Right renal cortex interstitium (tissue), 3 donors: ENCODE measurements around the gene HSH2D. TPM values are rescaled to one million over a fixed set of nuclear protein-coding genes. Genes with fewer than 3 reads are reported as not detected.
"Not testable (repeated sequence)": the region's sequence is repeated elsewhere in the genome, so short reads cannot be mapped to it uniquely, and the experiment has no call there.

Experiments
- DNase-seq, 3 donors: peaks; one replicate each; pipeline ENCODE4 v3.0.0-alpha.2; 2013; ENCODE audit warnings: low read depth in 3 of 3, low spot score in 2 of 3
- polyA plus RNA-seq, 3 donors: library from polyadenylated mRNA; unstranded; fragments of 120-200 nt; gene quantifications; one replicate each; pipeline ENCODE4 v1.2.1, GENCODE V29; 2013; ENCODE audit not compliant: insufficient read length in 3 of 3

HSH2D gene, protein sequence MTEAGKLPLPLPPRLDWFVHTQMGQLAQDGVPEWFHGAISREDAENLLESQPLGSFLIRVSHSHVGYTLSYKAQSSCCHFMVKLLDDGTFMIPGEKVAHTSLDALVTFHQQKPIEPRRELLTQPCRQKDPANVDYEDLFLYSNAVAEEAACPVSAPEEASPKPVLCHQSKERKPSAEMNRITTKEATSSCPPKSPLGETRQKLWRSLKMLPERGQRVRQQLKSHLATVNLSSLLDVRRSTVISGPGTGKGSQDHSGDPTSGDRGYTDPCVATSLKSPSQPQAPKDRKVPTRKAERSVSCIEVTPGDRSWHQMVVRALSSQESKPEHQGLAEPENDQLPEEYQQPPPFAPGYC
- under 1 TPM; 0.19 to 0.35 (median 0.28) TPM for polyA plus RNA-seq

DNA sequence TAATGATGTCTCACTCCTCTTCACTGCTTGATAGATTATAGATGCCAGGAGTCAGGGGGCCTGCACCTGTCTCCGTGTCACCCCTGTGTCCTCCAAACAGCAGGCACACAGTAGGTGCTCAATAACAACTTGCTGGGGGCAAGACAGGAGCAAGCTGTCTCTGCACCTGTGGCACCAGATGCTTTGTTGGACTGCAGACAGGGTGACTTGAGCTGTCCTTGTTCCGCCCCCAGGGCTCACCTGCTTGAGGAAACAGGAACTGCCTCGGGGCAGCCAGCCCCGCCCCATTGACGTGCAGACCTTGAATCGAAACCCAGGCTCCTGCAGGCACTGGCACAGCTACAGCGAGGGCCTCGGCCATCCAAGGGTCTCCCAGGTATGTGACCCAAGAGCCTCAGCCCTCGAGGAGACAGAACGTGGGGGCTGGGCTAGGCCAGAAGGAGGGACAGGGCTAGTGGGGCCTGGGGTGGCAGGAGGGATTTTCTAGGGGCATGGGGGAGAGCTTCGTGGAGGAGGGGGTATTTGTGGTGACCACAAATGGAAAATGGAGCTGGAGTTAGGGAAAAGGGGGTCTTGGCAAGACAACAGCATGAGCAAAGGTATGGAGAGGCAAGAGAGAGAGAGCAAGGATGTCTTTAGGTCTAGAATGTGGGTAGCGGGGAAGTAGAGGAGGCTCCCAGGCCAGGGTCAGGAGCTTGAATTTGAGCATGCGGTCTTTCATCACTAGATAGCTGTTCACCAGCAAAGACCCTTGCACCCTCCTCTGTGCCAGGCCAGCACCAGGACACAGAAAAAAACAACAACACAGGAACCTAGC, at the start of gene HSH2D:
Gene HSH2D, plus strand, starts transcription at position 287 of the 817 bp plus-strand sequence. CDS start 5,066 bp downstream, outside the sequence.
- no peak for DNase-seq

- DNase-seq = no peak
Measured at GRCh38 chr19:16094360-16095070, 49.0 kb upstream of the HSH2D start.

GRCh38 chr19:16095071-16095571, 48.4 kb upstream of the HSH2D start:
- DNase-seq = no peak

DNA sequence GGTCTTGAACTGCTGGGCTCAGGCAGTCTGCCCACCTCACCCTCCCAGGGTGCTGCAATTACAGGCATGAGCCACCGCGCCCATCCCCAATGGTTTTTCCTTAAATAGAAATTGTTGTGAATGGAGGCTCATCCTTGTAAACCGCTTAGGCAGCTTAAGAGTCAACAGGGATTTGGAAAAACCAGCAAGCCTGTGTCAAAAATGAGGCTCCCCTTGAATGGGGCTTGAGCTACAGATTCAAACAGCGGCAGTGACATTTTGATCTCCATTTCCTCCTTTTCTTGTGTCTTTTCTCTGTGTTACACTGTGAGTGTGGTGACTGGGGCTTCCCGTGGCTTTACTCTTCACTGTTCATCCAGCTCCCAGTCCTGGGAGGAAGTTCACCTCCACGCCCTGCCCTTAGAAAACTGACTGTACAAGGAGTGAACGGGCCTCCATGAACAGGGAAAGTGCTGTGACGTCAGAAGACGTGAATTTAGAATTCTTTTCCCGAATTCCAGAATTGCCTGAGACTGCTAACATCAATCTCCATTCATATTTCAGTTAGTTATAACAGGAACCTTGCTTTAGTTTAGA, 47.1 kb upstream of the HSH2D start:
- no peak for DNase-seq

DNA sequence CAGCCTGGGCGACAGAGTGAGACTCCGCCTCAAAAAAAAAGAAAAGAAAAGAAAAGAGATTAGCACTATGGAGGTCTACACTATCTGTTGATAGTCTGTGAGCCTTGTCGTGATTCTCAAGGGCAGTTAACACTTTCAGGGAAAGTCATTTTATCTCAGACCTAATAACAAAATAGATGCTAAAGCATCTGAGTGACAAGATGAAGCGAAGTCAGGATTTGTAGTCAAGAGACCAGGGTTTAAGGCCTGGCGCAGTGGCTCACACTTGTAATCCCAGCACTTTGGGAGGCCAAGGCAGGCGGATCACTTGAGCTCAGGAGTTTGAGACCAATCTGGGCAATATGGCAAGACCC, 45.1 kb upstream of the HSH2D start:
- DNase-seq = no peak

DNA sequence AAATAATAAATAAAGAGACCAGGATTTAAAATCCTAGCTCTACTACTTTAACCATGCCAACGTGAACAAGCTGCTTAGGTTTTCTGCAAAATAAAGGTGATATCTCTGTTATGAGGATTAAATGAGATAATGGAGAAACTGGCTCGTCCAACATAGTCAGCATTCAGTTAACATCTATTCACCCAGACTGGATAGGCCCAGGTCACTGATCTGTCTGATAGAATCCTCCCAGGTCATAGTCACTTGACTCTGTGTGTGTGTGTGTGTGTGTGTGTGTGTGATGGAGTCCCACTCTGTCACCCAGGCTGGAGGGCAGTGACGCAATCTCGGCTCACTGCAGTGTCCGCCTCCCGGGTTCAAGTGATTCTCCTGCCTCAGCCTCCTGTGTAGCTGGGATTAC, 44.7 kb upstream of the HSH2D start:
- no peak for DNase-seq

DNA sequence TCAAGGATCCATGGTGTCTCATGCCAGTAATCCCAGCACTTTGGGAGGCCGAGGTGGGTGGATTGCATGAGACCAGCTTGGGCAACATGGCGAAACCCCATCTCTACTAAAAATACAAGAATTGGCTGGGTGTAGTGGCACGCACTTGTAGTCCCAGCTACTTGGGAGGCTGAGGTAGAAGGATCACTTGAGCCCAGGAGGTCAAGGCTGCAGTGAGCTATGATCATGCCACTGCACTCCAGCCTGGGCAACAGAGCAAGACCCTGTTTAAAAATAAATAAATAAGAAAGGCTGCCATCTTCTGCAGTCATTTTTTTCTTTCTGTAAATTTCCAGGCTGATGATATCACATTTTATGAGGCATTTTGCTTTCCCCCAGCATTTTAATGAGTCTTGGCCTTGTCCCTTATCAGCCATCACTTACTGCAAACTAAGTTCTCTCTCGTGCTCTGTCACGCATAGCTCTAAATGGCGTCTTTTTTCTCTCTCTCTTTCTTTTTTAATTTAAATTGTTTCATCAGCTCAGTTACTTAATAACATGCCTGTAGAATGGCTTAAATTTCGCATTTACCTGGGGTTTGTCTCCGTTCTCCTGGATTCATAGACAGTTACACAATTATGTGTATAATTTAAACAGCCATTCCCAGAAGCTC, 44.0 kb upstream of the HSH2D start:
- not testable (repeated sequence) for DNase-seq

DNA sequence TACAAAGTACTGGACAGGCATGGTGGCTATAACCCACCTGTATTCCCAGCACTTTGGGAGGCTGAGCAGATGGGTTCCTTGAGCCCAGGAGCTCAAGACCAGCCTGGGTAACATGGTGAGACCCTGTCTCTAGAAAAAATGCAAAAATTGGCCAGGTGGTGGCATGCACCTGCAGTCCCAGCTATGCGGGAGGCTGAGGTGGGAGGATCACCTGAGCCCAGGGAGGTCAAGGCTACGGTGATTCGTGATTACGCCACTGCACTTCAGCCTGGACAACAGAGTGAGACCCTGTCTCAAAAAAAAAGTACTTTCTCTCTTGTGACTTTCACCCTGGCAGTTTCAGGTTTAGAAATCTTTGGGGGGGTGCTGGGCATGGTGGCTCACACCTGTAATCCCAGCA, 43.0 kb upstream of the HSH2D start:
- no peak for DNase-seq

DNA sequence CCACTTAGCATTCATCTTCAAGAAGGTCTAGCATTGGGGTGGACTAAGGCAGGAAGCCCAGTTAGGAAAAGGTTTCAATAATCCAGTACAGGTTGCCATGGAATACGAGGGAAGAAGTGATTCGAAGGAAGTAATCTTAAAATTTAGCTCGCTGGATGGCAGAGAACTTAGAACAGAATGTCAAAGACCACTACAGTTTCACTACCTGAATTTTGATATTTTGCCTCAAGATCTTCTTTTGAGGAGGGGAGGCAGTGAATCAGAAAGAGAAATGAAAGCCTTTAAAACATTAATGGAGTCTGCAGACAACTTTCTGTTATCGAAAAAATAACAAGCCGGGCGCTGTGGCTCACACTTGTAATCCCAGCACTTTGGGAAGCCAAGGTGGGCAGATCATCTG, 38.8 kb upstream of the HSH2D start:
- no peak for DNase-seq

DNA sequence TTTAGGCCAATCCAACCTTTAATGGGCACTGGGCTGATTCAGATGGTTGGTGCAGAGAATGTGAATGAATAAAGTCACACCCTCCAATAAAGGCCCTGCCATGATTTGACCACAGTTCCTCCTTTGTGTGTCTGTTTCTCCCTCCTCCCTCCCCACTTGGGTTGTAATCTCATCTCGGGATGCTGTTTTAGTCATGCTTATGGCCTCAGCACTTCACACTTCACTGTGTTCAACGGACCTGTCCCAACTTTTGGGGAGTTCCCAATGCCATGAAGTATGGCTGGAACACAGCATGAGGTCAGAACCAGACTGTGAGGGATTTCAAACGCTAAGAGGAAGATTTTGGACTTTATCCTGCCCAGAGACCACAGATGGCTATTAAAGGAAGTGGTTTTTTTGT, 37.4 kb upstream of the HSH2D start:
- DNase-seq = no peak

DNA sequence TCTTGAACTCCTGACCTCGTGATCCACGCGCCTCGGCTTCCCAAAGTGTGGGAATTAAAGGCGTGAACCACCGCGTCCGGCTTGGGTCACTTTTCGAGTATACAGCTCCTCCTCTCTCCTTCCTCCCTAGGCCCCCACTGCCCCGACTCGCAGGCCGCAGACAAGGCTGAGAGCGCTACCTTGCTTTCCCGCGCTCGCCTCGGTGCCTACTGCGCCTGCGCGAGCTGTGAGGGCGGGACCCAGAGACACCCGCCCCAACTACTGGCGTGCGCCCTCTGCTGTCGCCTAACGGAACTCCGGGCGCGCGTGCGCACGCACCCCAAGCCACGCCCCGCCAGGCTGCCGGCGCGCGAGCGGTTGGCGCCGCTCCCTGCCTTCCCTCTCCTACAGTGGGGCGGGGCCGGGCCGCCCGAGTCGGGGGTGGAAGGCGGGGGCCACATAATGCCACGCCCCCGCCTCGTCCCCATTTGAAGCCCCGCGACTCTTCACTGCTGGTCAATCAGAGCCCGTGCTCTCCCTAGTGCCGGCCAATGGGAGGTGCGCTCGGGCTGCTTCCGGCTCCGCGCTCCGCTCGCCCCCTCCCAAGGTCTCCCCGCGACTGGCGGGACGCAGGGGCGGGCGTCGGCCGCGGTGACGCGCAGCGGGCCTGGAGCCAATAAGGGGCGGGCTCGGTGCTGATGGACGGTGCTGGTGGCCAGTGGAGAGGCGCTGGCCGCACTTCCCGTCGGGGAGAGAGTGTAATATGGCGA, 32.2 kb upstream of the HSH2D start, which contains the start of gene RAB8A:
Gene RAB8A, plus strand, starts transcription at position 730 of the 749 bp plus-strand sequence. Its CDS starts 13 bp downstream, at position 743.
- peak; percentile 90 to 97 (median 95) for DNase-seq

DNA sequence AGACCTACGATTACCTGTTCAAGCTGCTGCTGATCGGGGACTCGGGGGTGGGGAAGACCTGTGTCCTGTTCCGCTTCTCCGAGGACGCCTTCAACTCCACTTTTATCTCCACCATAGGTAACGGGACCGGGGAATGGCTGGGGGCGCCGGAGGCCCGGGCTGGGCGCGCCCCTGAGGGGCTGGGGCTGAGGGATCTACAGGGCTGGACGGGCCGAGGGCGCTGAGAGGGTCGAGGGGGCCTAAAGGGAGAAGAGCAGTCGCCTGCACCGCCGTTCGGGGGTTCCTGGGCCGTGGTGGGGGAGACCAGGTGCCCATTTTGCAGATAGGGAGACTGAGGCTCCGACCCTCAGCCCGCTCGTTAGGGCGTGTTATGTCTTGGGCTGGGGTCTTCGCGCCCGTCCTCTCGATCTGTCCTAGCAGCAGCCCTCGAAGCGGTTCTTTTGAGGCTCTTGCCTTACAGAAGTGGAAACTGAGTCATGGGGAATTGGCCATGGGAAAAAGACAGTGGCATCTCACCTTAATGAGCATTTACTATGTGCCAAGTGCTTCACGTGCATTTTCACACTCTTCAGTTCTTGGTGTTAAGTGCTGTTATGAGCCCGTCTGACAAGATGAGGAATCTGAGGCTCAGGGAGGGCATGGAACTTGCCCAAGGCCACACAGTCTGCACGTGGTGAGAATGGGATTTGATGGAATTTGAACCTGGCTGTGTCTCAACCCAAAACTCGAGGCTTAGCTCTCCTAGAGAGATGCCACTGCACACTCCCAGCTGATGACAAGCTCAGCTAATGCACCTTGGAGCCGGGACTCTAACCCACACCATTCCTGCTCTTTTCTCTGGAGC, 31.4 kb upstream of the HSH2D start:
- no peak for DNase-seq

DNA sequence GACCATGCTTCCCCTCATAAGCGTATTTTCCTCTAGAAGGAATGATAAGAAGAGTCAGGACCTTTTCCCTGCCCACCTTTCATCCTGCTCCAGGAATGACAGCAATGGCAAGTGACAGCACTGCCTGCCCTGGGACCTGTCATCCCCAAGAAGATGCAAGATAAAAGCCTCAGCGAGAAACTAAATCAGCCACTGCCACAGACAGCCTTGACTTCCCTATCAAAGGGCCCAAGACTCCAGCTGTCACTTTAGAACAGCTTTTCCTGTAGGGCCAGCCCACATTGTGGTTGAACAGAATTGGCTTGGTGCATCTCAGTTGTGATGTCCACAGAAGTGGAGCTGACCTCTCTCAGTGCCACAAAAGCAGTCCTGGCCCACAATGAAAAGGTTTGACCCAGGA, 30.7 kb upstream of the HSH2D start:
- no peak for DNase-seq

DNA sequence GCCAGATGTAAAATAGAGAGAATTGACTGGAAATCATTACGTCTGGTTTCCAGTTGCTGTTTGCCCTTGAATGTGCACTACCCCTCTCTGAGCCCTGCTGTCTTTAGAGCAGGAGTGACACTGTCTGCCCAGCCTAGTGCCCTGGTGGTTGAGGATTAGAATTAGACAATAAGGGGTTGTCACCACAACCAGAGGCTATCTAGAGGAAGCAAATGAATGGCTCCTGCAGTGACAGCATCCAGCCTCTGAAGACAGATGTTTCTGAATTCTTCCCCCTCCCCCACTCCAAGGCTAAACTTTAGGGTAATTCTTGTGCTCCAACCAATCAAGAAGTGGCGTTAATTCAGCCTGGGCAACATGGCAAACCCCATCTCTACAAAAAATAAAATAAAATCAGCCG, 29.8 kb upstream of the HSH2D start:
- DNase-seq = no peak

- DNase-seq = no peak
Measured at GRCh38 chr19:16115301-16116039, 28.0 kb upstream of the HSH2D start.

DNA sequence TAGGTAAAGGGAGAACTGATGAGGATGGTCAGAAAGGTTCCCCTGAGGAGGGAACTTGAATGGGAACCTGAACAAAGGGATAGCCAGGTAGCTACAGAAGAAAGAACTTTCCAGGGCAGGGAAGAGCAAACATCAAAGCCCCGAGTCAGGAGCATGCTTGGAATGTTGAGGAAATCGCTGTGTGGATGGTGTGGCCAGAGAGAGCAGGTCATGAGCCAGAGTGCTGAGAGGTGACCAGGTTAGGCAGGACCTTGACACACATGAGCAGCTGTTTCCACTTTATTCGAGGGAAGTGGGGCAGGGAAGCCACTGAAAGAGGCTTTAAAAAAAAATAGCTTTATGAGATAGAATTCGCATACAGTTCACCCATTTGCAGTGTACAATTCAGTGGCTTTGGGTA, 27.4 kb upstream of the HSH2D start:
- DNase-seq = no peak

DNA sequence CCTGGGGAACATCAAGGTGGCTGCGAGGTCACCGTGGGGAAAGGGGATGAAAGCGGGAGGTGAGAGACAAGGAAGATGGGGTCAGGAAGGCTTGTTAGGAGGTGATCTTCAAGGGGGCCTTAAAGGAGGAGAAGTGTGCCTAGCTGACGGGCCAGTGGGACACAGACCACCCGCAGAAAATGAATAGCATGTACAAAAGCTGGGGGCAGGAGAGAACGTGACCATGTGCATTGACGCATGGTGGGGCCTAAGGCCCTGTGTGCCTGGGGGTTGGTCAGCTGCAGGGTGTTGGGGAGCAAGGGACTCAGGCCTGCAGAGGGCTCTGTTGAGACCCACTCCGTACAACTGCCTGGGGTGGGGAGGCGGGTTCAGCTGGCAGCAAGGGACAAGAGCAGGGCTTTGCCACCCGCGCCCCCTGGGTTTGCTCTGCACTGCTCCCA, 25.9 kb upstream of the HSH2D start:
- no peak for DNase-seq

GRCh38 chr19:16118489-16119033, 24.9 kb upstream of the HSH2D start:
- no peak for DNase-seq
